Loucy (cell line): ENCODE measurements around the gene AHNAK.
"Not testable (repeated sequence)": the region's sequence is repeated elsewhere in the genome, so short reads cannot be mapped to it uniquely, and the experiment has no call there.

ENCODE experiments used
- H2AFZ ChIP-seq: fragments of 200-600 bp; sonication (generic); 2 replicates; pipeline ENCODE4 v1.6.0; 2016; ENCODE audit warnings: antibody characterized with exemption, mild to moderate bottlenecking, low read length, moderate library complexity
- H3F3A ChIP-seq: fragments of 200-600 bp; 2 replicates; pipeline ENCODE4 v1.6.0; 2016; ENCODE audit warnings: antibody characterized with exemption, low read depth, mild to moderate bottlenecking
- H3K27me3 ChIP-seq: fragments of 200-600 bp; sonication (generic); 2 replicates; pipeline ENCODE4 v1.6.1; 2014; ENCODE audit warnings: low read length, mild to moderate bottlenecking; ENCODE audit not compliant: insufficient read depth, poor library complexity, severe bottlenecking
- H3K36me3 ChIP-seq: fragments of 200-600 bp; sonication (generic); 2 replicates; pipeline ENCODE4 v1.6.1; 2016; ENCODE audit warnings: low read length; ENCODE audit not compliant: insufficient read depth
- H3K4me1 ChIP-seq: fragments of 200-600 bp; sonication (generic); 2 replicates; pipeline ENCODE4 v1.5.1; 2014; ENCODE audit warnings: low read length, mild to moderate bottlenecking; ENCODE audit not compliant: insufficient read depth, poor library complexity, severe bottlenecking
- H3K4me2 ChIP-seq: fragments of 200-600 bp; sonication (generic); 2 replicates; pipeline ENCODE4 v1.6.0; 2014; ENCODE audit warnings: antibody characterized with exemption, low read length, low read depth, mild to moderate bottlenecking; ENCODE audit not compliant: poor library complexity, severe bottlenecking
- H3K4me3 ChIP-seq: fragments of 200-600 bp; sonication (generic); 2 replicates; pipeline ENCODE4 v1.5.1; 2014; ENCODE audit warnings: low read length, mild to moderate bottlenecking, mixed read lengths; ENCODE audit not compliant: poor library complexity, severe bottlenecking
- H3K79me2 ChIP-seq: fragments of 200-600 bp; sonication (generic); 2 replicates; pipeline ENCODE4 v1.6.1; 2014; ENCODE audit warnings: low read length; ENCODE audit not compliant: insufficient read depth
- H3K9ac ChIP-seq: fragments of 200-600 bp; sonication (generic); 2 replicates; pipeline ENCODE4 v1.6.0; 2014; ENCODE audit warnings: mild to moderate bottlenecking, low read depth, low read length, moderate library complexity; ENCODE audit not compliant: poor library complexity, severe bottlenecking
- H3K9me2 ChIP-seq: fragments of 200-600 bp; sonication (generic); replicated peaks from 2 replicates; pipeline ENCODE4 v1.6.1; 2016; ENCODE audit warnings: low read depth, low read length, mixed read lengths
- H3K9me3 ChIP-seq: fragments of 200-600 bp; sonication (generic); 2 replicates; pipeline ENCODE4 v1.6.1; 2014; ENCODE audit warnings: mild to moderate bottlenecking, antibody characterized with exemption, low read length, low read depth; ENCODE audit not compliant: insufficient read depth
- H4K20me1 ChIP-seq: fragments of 200-600 bp; sonication (generic); 2 replicates; pipeline ENCODE4 v1.6.0; 2014; ENCODE audit warnings: antibody characterized with exemption, low read length, mild to moderate bottlenecking; ENCODE audit not compliant: insufficient read depth, poor library complexity, severe bottlenecking
- EZH2phosphoT487 ChIP-seq: fragments of 200-600 bp; IDR thresholded peaks from 2 replicates; pipeline ENCODE4 v1.6.1; 2018; ENCODE audit warnings: antibody characterized with exemption, mild to moderate bottlenecking, moderate library complexity, borderline replicate concordance
- TF ChIP-seq, protein P1 (sequence below): fragments of 200-600 bp; sonication (generic); conservative IDR thresholded peaks from 2 replicates; pipeline ENCODE4 v1.5.1; 2014; ENCODE audit warnings: mild to moderate bottlenecking, antibody characterized with exemption, low read length

AHNAK gene

GRCh38 chr11:62451241-62451621 is 95.4 kb downstream of the AHNAK start:
- no peaks in the 10 kb centered on the region for H3K36me3 ChIP-seq
- H3K4me3 ChIP-seq: no peak overlapping the region
- H3K9me3 ChIP-seq: no peaks in the 10 kb centered on the region
- H4K20me1 ChIP-seq: no peaks in the 10 kb centered on the region
- TF ChIP-seq EZH2phosphoT487: no peak
- TF ChIP-seq, protein P1, sequence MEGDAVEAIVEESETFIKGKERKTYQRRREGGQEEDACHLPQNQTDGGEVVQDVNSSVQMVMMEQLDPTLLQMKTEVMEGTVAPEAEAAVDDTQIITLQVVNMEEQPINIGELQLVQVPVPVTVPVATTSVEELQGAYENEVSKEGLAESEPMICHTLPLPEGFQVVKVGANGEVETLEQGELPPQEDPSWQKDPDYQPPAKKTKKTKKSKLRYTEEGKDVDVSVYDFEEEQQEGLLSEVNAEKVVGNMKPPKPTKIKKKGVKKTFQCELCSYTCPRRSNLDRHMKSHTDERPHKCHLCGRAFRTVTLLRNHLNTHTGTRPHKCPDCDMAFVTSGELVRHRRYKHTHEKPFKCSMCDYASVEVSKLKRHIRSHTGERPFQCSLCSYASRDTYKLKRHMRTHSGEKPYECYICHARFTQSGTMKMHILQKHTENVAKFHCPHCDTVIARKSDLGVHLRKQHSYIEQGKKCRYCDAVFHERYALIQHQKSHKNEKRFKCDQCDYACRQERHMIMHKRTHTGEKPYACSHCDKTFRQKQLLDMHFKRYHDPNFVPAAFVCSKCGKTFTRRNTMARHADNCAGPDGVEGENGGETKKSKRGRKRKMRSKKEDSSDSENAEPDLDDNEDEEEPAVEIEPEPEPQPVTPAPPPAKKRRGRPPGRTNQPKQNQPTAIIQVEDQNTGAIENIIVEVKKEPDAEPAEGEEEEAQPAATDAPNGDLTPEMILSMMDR: no peak
- no peaks in the 10 kb centered on the region for H3K79me2 ChIP-seq
- no peak overlapping the region for H3K4me2 ChIP-seq
- H3K4me1 ChIP-seq: no peaks in the 10 kb centered on the region
- no peaks in the 10 kb centered on the region for H3K27me3 ChIP-seq
- H3K9ac ChIP-seq: no peak overlapping the region
- no peak overlapping the region for H2AFZ ChIP-seq
- H3F3A ChIP-seq: no peaks in the 10 kb centered on the region
- no peaks in the 10 kb centered on the region for H3K9me2 ChIP-seq

GRCh38 chr11:62450543-62451240 is 95.9 kb downstream of the AHNAK start:
- H3K79me2 ChIP-seq: no peaks in the 10 kb centered on the region
- H3K27me3 ChIP-seq: no peaks in the 10 kb centered on the region
- no peak overlapping the region for H3K4me3 ChIP-seq
- no peaks in the 10 kb centered on the region for H3K9me2 ChIP-seq
- H3K4me1 ChIP-seq: no peaks in the 10 kb centered on the region
- H3K36me3 ChIP-seq: no peaks in the 10 kb centered on the region
- H3K9me3 ChIP-seq: no peaks in the 10 kb centered on the region
- no peak overlapping the region for H3K4me2 ChIP-seq
- H3F3A ChIP-seq: no peaks in the 10 kb centered on the region
- H4K20me1 ChIP-seq: no peaks in the 10 kb centered on the region
- TF ChIP-seq EZH2phosphoT487: no peak
- TF ChIP-seq, protein P1: no peak
- H3K9ac ChIP-seq: no peak overlapping the region
- H2AFZ ChIP-seq: no peak overlapping the region

- H3K27me3 ChIP-seq, H3K79me2 ChIP-seq, H3K4me3 ChIP-seq, H3K4me2 ChIP-seq, H3K9ac ChIP-seq, H4K20me1 ChIP-seq, H3K9me2 ChIP-seq, H2AFZ ChIP-seq, H3K36me3 ChIP-seq, H3K9me3 ChIP-seq, H3F3A ChIP-seq, H3K4me1 ChIP-seq: not testable (repeated sequence)
These were observed 96.7 kb downstream of the AHNAK start for GRCh38 chr11:62449912-62450311.

- no peak overlapping the region for H3K4me2 ChIP-seq
- no peaks in the 10 kb centered on the region for H3K9me2 ChIP-seq
- TF ChIP-seq, protein P1: no peak
- no peak for TF ChIP-seq EZH2phosphoT487
- H3K9ac ChIP-seq: no peak overlapping the region
- no peaks in the 10 kb centered on the region for H3K9me3 ChIP-seq
- H4K20me1 ChIP-seq: no peaks in the 10 kb centered on the region
- no peak overlapping the region for H2AFZ ChIP-seq
- H3K4me3 ChIP-seq: no peak overlapping the region
- no peaks in the 10 kb centered on the region for H3K27me3 ChIP-seq
- H3F3A ChIP-seq: no peaks in the 10 kb centered on the region
- no peaks in the 10 kb centered on the region for H3K36me3 ChIP-seq
- H3K79me2 ChIP-seq: no peaks in the 10 kb centered on the region
- H3K4me1 ChIP-seq: no peaks in the 10 kb centered on the region
These were observed 97.2 kb downstream of the AHNAK start for GRCh38 chr11:62449451-62449851.
